Tibial artery (tissue), 4 donors: ENCODE data around the gene GBF1.

Experiments
- DNase-seq, 2 donors: peaks; one replicate each; pipeline ENCODE4 v3.0.0-alpha.2; 2019
- H3K27ac ChIP-seq, 2 donors: fragments of 200-600 bp; sonication (generic) in 1 of 2; 1 replicate in 1 of 2; 2 replicates in 1 of 2; pipeline ENCODE4 v1.5.1; 2018 to 2019; ENCODE audit warnings: mild to moderate bottlenecking in 1 of 2
- H3K27me3 ChIP-seq, 2 donors: fragments of 200-600 bp; sonication (generic) in 1 of 2; one replicate each; pipeline versions ENCODE4 v1.5.1 to v1.6.0; 2016 to 2019
- H3K36me3 ChIP-seq, 3 donors: fragments of 200-600 bp; sonication (generic) in 2 of 3; one replicate each; pipeline ENCODE4 v1.5.1; 2016 to 2019; ENCODE audit warnings: mild to moderate bottlenecking in 2 of 3
- H3K4me1 ChIP-seq, 4 donors: fragments of 200-600 bp; sonication (generic) in 2 of 4; 1 replicate in 3 of 4; 2 replicates in 1 of 4; pipeline ENCODE4 v1.5.1; 2016 to 2019
- H3K4me3 ChIP-seq, 2 donors: fragments of 200-600 bp; sonication (generic) in 1 of 2; 1 replicate in 1 of 2; 2 replicates in 1 of 2; pipeline ENCODE4 v1.5.1; 2018 to 2019; ENCODE audit warnings: mild to moderate bottlenecking in 2 of 2
- H3K9me3 ChIP-seq, 3 donors: fragments of 200-600 bp; sonication (generic) in 1 of 3; one replicate each; pipeline ENCODE4 v1.5.1; 2016 to 2019
- intact Hi-C: fragments of 100-400 bp; cut with DNase I; formaldehyde crosslinking; loops from one replicate; pipeline ENCODE4 v1.15.0; 2023; ENCODE audit warnings: low total_unique reads
- TF ChIP-seq, protein P1 (sequence below), 2 experiments: fragments of 200-600 bp in 1 of 2; fragments of 450-650 bp in 1 of 2; IDR thresholded peaks; one replicate each; pipeline ENCODE4 v1.5.1; 2017 to 2019; ENCODE audit warnings: antibody characterized with exemption in 2 of 2, mild to moderate bottlenecking in 1 of 2, moderate library complexity in 1 of 2

Gene GBF1, protein sequence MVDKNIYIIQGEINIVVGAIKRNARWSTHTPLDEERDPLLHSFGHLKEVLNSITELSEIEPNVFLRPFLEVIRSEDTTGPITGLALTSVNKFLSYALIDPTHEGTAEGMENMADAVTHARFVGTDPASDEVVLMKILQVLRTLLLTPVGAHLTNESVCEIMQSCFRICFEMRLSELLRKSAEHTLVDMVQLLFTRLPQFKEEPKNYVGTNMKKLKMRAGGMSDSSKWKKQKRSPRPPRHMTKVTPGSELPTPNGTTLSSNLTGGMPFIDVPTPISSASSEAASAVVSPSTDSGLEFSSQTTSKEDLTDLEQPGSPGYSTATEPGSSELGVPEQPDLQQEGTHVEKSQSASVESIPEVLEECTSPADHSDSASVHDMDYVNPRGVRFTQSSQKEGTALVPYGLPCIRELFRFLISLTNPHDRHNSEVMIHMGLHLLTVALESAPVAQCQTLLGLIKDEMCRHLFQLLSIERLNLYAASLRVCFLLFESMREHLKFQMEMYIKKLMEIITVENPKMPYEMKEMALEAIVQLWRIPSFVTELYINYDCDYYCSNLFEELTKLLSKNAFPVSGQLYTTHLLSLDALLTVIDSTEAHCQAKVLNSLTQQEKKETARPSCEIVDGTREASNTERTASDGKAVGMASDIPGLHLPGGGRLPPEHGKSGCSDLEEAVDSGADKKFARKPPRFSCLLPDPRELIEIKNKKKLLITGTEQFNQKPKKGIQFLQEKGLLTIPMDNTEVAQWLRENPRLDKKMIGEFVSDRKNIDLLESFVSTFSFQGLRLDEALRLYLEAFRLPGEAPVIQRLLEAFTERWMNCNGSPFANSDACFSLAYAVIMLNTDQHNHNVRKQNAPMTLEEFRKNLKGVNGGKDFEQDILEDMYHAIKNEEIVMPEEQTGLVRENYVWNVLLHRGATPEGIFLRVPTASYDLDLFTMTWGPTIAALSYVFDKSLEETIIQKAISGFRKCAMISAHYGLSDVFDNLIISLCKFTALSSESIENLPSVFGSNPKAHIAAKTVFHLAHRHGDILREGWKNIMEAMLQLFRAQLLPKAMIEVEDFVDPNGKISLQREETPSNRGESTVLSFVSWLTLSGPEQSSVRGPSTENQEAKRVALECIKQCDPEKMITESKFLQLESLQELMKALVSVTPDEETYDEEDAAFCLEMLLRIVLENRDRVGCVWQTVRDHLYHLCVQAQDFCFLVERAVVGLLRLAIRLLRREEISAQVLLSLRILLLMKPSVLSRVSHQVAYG (N-terminal part only)

DNA sequence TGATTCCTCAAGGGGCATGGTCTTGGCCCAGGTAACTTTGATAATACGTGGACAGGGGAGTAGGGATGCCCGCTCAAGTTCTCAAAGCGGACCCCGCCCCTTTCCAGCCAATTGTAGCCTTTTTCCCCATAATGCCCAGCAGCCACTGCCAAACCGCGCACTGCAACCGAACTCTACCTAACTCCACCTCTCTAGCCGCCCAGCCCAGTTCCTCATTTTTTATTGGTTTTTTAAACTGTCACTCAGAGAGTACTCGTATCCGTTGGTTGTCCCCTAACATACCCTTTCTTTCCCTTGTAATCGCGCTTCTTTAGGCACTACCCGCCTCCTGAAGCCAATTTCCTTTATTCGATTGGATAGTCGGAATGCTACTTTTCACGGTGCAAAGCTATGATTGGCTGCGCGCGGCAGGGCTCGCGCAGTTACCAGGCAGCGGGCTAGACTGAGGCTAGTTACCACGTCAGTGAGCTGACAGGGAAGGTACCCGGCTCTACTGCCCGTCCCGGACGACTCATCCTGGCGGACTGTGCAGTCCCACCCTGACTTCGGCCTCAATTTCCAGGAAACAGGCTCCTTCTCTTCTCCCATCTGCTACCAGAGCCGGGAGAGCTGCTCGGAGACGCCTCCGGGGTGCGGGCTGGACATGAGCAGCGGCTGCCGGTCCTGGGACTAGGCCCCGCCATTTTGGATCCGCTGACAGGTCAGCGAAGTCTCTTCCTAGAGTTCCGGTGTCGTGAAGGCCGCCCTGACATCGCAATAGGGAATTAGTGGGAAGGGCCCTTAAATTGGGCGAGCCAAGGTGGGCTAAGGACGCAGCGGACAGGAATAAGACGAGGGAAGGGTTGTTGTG lies at the start of gene GBF1:
Gene GBF1 (plus strand): TSS at position 451 of the 850 bp plus-strand sequence. CDS start 13,407 bp downstream, outside the sequence.
- intact Hi-C loops: no loop called here
- TF ChIP-seq, protein P1, sequence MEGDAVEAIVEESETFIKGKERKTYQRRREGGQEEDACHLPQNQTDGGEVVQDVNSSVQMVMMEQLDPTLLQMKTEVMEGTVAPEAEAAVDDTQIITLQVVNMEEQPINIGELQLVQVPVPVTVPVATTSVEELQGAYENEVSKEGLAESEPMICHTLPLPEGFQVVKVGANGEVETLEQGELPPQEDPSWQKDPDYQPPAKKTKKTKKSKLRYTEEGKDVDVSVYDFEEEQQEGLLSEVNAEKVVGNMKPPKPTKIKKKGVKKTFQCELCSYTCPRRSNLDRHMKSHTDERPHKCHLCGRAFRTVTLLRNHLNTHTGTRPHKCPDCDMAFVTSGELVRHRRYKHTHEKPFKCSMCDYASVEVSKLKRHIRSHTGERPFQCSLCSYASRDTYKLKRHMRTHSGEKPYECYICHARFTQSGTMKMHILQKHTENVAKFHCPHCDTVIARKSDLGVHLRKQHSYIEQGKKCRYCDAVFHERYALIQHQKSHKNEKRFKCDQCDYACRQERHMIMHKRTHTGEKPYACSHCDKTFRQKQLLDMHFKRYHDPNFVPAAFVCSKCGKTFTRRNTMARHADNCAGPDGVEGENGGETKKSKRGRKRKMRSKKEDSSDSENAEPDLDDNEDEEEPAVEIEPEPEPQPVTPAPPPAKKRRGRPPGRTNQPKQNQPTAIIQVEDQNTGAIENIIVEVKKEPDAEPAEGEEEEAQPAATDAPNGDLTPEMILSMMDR (IDR thresholded peaks at IDR 0.05): no peak
- Histone ChIP-seq H3K36me3 (no peaks in the 10 kb centered on the region), H3K4me3 (peak within 1 kb of the TSS; percentile 69 to 87), H3K9me3 (no peaks in the 10 kb centered on the region), H3K4me1 (peaks cover 0 to 66% (median 43%) of the 10 kb centered on the region in 4 donors), H3K27ac (peak within 1 kb of the TSS; percentile 84 to 93), H3K27me3 (no peaks in the 10 kb centered on the region)
- DNase-seq: peak; percentile 94 to 97

DNA sequence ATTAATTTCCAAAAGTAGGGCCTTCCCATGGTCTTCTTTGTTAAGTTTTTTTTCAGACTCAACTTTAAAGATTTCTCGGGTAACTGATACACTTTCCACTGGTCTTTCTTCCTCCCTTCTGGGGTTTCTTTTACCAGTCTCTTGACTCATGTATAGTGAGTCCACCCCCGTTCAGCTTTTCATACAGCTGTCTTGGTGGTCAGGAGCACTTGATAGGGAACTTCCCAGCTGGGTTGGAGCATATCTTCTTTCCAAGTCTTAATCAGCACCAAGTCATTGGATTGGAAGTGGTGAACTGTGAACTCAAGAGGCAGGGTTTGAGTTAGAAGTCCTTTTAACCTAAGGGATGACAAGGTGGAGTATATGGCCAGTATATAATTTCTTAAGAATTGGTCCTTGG lies 48.4 kb upstream of the GBF1 start:
- intact Hi-C loops: no loop called here
- DNase-seq: no peak
- Histone ChIP-seq H3K36me3 (no peaks in the 10 kb centered on the region), H3K4me3 (no peak overlapping the region), H3K27me3 (peaks cover 0 to 8% of the 10 kb centered on the region in 2 donors), H3K4me1 (no peaks in the 10 kb centered on the region), H3K9me3 (no peaks in the 10 kb centered on the region), H3K27ac (no peak overlapping the region)
- TF ChIP-seq, protein P1 (IDR thresholded peaks at IDR 0.05): no peak

DNA sequence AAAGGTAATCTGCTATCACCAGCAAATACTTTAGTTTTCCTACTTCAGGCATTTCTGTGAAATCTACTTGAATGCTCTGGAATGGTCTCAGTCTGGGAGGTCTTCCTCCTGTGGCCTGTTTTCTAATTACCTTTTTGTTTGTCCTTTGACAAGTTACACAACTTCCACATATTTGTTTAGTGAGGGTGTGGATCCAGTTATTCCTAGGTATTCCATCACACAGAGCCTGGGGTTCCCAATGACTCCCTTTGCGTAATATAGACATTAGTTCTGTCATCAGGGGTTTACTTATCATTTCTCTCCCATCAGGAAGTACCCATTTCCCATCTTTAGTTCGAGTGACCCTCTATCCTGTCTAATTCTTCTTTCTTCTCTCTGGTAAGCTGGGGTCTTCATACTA lies 47.3 kb upstream of the GBF1 start:
- H3K27ac ChIP-seq: no peak overlapping the region

DNA sequence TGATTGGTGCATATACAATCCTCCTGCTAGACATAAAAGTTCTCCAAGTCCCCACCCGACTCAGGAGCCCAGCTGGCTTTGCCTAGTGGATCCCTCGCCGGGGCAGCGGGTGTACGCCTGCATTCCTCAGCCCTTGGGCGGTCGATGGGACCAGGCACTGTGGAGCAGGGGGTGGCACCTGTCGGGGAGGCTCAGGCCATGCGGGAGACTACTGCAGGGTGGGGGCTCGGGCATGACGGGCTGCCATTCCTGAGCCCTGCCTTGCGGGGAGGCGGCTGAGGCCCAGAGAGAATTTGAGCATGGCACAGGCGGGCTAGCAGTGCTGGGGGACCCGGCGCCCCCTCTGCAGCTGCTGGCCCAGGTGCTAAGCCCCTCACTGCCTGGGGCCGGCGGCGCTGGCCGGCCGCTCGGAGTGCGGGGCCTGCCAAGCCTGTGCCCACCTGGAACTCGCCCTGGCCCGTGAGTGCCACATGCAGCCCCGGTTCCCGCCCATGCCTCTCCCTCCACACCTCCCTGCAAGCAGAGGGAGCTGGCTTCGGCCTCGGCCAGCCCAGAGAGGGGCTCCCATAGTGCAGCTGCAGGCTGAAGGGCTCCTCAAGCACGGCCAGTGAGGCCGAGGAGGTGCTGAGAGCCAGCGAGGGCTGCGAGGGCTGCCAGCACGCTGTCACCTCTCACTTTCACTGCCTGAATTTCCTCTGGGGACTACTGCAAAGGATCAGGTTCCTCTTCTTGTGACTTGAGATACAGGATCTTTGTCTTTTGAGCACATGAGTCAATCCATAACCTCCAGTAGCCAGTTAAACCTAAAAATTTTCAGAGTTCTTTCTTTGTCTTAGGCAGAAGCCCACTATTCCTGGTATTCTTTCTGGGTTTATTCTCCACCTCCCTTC lies 44.3 kb upstream of the GBF1 start:
- no peak for DNase-seq
- Histone ChIP-seq H3K27ac (no peak overlapping the region), H3K27me3 (peaks cover 0 to 14% of the 10 kb centered on the region in 2 donors), H3K9me3 (peaks cover 0 to 9% (median 3%) of the 10 kb centered on the region in 3 donors), H3K4me3 (no peak overlapping the region), H3K36me3 (no peaks in the 10 kb centered on the region), H3K4me1 (no peaks in the 10 kb centered on the region)
- intact Hi-C loops: no loop called here
- TF ChIP-seq, protein P1 (IDR thresholded peaks at IDR 0.05): no peak

More for the DNA sequence above, 47.3 kb upstream of the GBF1 start:
- no peak for DNase-seq
- Histone ChIP-seq H3K4me3 (no peak overlapping the region), H3K36me3 (no peaks in the 10 kb centered on the region), H3K9me3 (no peaks in the 10 kb centered on the region), H3K4me1 (no peaks in the 10 kb centered on the region), H3K27me3 (peaks cover 0 to 10% of the 10 kb centered on the region in 2 donors)
- TF ChIP-seq, protein P1 (IDR thresholded peaks at IDR 0.05): no peak
- intact Hi-C loops: no loop called here
